Measurements from ENCODE around the gene AKR1D1.

AKR1D1 gene

GRCh38 chr7:138151731-138152577 lies 75.7 kb downstream of the AKR1D1 start:
- no peak for DNase-seq (ENCODE audit: low spot score)
- WGBS, 2 donors (ENCODE audit: extremely low coverage in 2 of 2, insufficient read length in 2 of 2, insufficient replicate concordance in 1 of 2) = no CpG with 5 or more reads among the region's 4 CpGs
- H3K27ac ChIP-seq (replicated peaks; ENCODE audit: low read length) = no peak overlapping the region

GRCh38 chr7:138154661-138155060 lies 78.4 kb downstream of the AKR1D1 start:
- Histone ChIP-seq H3K14ac (ENCODE audit: low read length) (no peak overlapping the region), H3K18ac (ENCODE audit: low read length) (no peak overlapping the region), H3K27me3 (ENCODE audit: control insufficient read depth in 3 of 3, insufficient read depth in 3 of 3, low read depth in 1 of 3, low read length in 3 of 3) (no peaks in the 10 kb centered on the region), H3K36me3 (replicated peaks in 1 of 2; ENCODE audit: control insufficient read depth in 2 of 2, insufficient read depth in 2 of 2, low read length in 2 of 2) (no peaks in the 10 kb centered on the region), H4K8ac (ENCODE audit: low read depth, low read length) (no peak overlapping the region), H3K4ac (ENCODE audit: low read length) (no peak overlapping the region), H2AK5ac (ENCODE audit: low read depth, low read length) (no peak overlapping the region), H3K4me2 (ENCODE audit: insufficient read depth, low read length, poor library complexity, severe bottlenecking) (no peak overlapping the region), H2AFZ (ENCODE audit: low read length) (no peak overlapping the region), H2BK120ac (ENCODE audit: low read depth, low read length) (no peak overlapping the region), H3K79me1 (ENCODE audit: low read depth, low read length) (no peaks in the 10 kb centered on the region), H2BK15ac (ENCODE audit: low read length) (no peak overlapping the region), H3K23ac (ENCODE audit: low read depth, low read length, poor library complexity) (no peak overlapping the region), H3K4me1 (ENCODE audit: control insufficient read depth in 2 of 2, insufficient read depth in 1 of 2, low read depth in 1 of 2, low read length in 2 of 2) (peaks cover 0 to 1% of the 10 kb centered on the region in 2 donors), H3K9me3 (replicated peaks in 1 of 2; ENCODE audit: control insufficient read depth in 2 of 2, insufficient read depth in 1 of 2, low read depth in 1 of 2, low read length in 2 of 2) (no peaks in the 10 kb centered on the region), H2BK12ac (ENCODE audit: low read length) (no peak overlapping the region), H3K27ac (replicated peaks; ENCODE audit: low read length) (no peak overlapping the region), H4K91ac (ENCODE audit: low read depth, low read length, poor library complexity) (no peak overlapping the region), H3K4me3 (ENCODE audit: low read length in 2 of 2) (no peak overlapping the region), H2BK5ac (ENCODE audit: low read length) (no peak overlapping the region), H3K9ac (ENCODE audit: low read depth, low read length, poor library complexity) (no peak overlapping the region)
- no peak for DNase-seq (ENCODE audit: low spot score)
- WGBS, 2 donors (ENCODE audit: extremely low coverage in 2 of 2, insufficient read length in 2 of 2, insufficient replicate concordance in 1 of 2) = no CpG with 5 or more reads among the region's 3 CpGs

More at GRCh38 chr7:138151731-138152577, 75.7 kb downstream of the AKR1D1 start:
- Histone ChIP-seq H2BK5ac (ENCODE audit: low read length) (no peak overlapping the region), H3K4me1 (ENCODE audit: control insufficient read depth in 2 of 2, insufficient read depth in 1 of 2, low read depth in 1 of 2, low read length in 2 of 2) (no peaks in the 10 kb centered on the region), H4K8ac (ENCODE audit: low read depth, low read length) (no peak overlapping the region), H2AK5ac (ENCODE audit: low read depth, low read length) (no peak overlapping the region), H3K27me3 (ENCODE audit: control insufficient read depth in 3 of 3, insufficient read depth in 3 of 3, low read depth in 1 of 3, low read length in 3 of 3) (no peaks in the 10 kb centered on the region), H2BK120ac (ENCODE audit: low read depth, low read length) (no peak overlapping the region), H3K4ac (ENCODE audit: low read length) (no peak overlapping the region), H3K36me3 (replicated peaks in 1 of 2; ENCODE audit: control insufficient read depth in 2 of 2, insufficient read depth in 2 of 2, low read length in 2 of 2) (no peaks in the 10 kb centered on the region), H2BK15ac (ENCODE audit: low read length) (no peak overlapping the region), H3K18ac (ENCODE audit: low read length) (no peak overlapping the region), H3K9me3 (replicated peaks in 1 of 2; ENCODE audit: control insufficient read depth in 2 of 2, insufficient read depth in 1 of 2, low read depth in 1 of 2, low read length in 2 of 2) (no peaks in the 10 kb centered on the region), H3K79me1 (ENCODE audit: low read depth, low read length) (no peaks in the 10 kb centered on the region), H3K4me2 (ENCODE audit: insufficient read depth, low read length, poor library complexity, severe bottlenecking) (no peak overlapping the region), H2AFZ (ENCODE audit: low read length) (no peak overlapping the region), H2BK12ac (ENCODE audit: low read length) (no peak overlapping the region), H4K91ac (ENCODE audit: low read depth, low read length, poor library complexity) (no peak overlapping the region), H3K9ac (ENCODE audit: low read depth, low read length, poor library complexity) (no peak overlapping the region), H3K14ac (ENCODE audit: low read length) (no peak overlapping the region), H3K4me3 (ENCODE audit: low read length in 2 of 2) (no peak overlapping the region), H3K23ac (ENCODE audit: low read depth, low read length, poor library complexity) (no peak overlapping the region)

GRCh38 chr7:138157702-138158101 lies 81.4 kb downstream of the AKR1D1 start:
- no peak overlapping the region for H3K18ac ChIP-seq (ENCODE audit: low read length)
- no peak overlapping the region for H3K9ac ChIP-seq (ENCODE audit: low read depth, low read length, poor library complexity)
- H2BK15ac ChIP-seq (ENCODE audit: low read length) = no peak overlapping the region
- H4K8ac ChIP-seq (ENCODE audit: low read depth, low read length) = no peak overlapping the region
- no peak overlapping the region for H3K4me3 ChIP-seq (ENCODE audit: low read length in 2 of 2)
- no peak overlapping the region for H3K4ac ChIP-seq (ENCODE audit: low read length)
- H3K4me1 ChIP-seq (ENCODE audit: control insufficient read depth in 2 of 2, insufficient read depth in 1 of 2, low read depth in 1 of 2, low read length in 2 of 2) = peaks cover 3 to 8% of the 10 kb centered on the region in 2 donors
- no peak overlapping the region for H2BK12ac ChIP-seq (ENCODE audit: low read length)
- DNase-seq (ENCODE audit: low spot score) = no peak
- H2BK120ac ChIP-seq (ENCODE audit: low read depth, low read length) = no peak overlapping the region
- H3K27ac ChIP-seq (replicated peaks; ENCODE audit: low read length) = no peak overlapping the region
- no peak overlapping the region for H3K4me2 ChIP-seq (ENCODE audit: insufficient read depth, low read length, poor library complexity, severe bottlenecking)
- H4K91ac ChIP-seq (ENCODE audit: low read depth, low read length, poor library complexity) = no peak overlapping the region
- no peaks in the 10 kb centered on the region for H3K27me3 ChIP-seq (ENCODE audit: control insufficient read depth in 3 of 3, insufficient read depth in 3 of 3, low read depth in 1 of 3, low read length in 3 of 3)
- H3K79me1 ChIP-seq (ENCODE audit: low read depth, low read length) = no peaks in the 10 kb centered on the region
- no peak overlapping the region for H2AFZ ChIP-seq (ENCODE audit: low read length)
- H3K23ac ChIP-seq (ENCODE audit: low read depth, low read length, poor library complexity) = no peak overlapping the region
- no peak overlapping the region for H2AK5ac ChIP-seq (ENCODE audit: low read depth, low read length)
- H2BK5ac ChIP-seq (ENCODE audit: low read length) = no peak overlapping the region
- H3K9me3 ChIP-seq (replicated peaks in 1 of 2; ENCODE audit: control insufficient read depth in 2 of 2, insufficient read depth in 1 of 2, low read depth in 1 of 2, low read length in 2 of 2) = peaks cover 0 to under 1% of the 10 kb centered on the region in 2 donors
- H3K14ac ChIP-seq (ENCODE audit: low read length) = no peak overlapping the region
- no CpG with 5 or more reads among the region's 4 CpGs for WGBS, 2 donors (ENCODE audit: extremely low coverage in 2 of 2, insufficient read length in 2 of 2, insufficient replicate concordance in 1 of 2)
- H3K36me3 ChIP-seq (replicated peaks in 1 of 2; ENCODE audit: control insufficient read depth in 2 of 2, insufficient read depth in 2 of 2, low read length in 2 of 2) = no peaks in the 10 kb centered on the region

GRCh38 chr7:138158739-138159528 lies 82.7 kb downstream of the AKR1D1 start:
- H3K18ac ChIP-seq (ENCODE audit: low read length) = no peak overlapping the region
- no peak overlapping the region for H3K23ac ChIP-seq (ENCODE audit: low read depth, low read length, poor library complexity)
- no peaks in the 10 kb centered on the region for H3K27me3 ChIP-seq (ENCODE audit: control insufficient read depth in 3 of 3, insufficient read depth in 3 of 3, low read depth in 1 of 3, low read length in 3 of 3)
- H2BK15ac ChIP-seq (ENCODE audit: low read length) = no peak overlapping the region
- H3K9ac ChIP-seq (ENCODE audit: low read depth, low read length, poor library complexity) = no peak overlapping the region
- no peak overlapping the region for H2BK120ac ChIP-seq (ENCODE audit: low read depth, low read length)
- peak overlapping the region; percentile 10 for H2AFZ ChIP-seq (ENCODE audit: low read length)
- peaks cover 3 to 8% of the 10 kb centered on the region in 2 donors for H3K4me1 ChIP-seq (ENCODE audit: control insufficient read depth in 2 of 2, insufficient read depth in 1 of 2, low read depth in 1 of 2, low read length in 2 of 2)
- H3K36me3 ChIP-seq (replicated peaks in 1 of 2; ENCODE audit: control insufficient read depth in 2 of 2, insufficient read depth in 2 of 2, low read length in 2 of 2) = no peaks in the 10 kb centered on the region
- H3K4me2 ChIP-seq (ENCODE audit: insufficient read depth, low read length, poor library complexity, severe bottlenecking) = no peak overlapping the region
- no CpG with 5 or more reads among the region's 6 CpGs for WGBS, 2 donors (ENCODE audit: extremely low coverage in 2 of 2, insufficient read length in 2 of 2, insufficient replicate concordance in 1 of 2)
- H4K91ac ChIP-seq (ENCODE audit: low read depth, low read length, poor library complexity) = peak overlapping the region; percentile 26
- H3K4ac ChIP-seq (ENCODE audit: low read length) = no peak overlapping the region
- no peak overlapping the region for H3K4me3 ChIP-seq (ENCODE audit: low read length in 2 of 2)
- H2BK5ac ChIP-seq (ENCODE audit: low read length) = no peak overlapping the region
- H2BK12ac ChIP-seq (ENCODE audit: low read length) = no peak overlapping the region
- H3K9me3 ChIP-seq (replicated peaks in 1 of 2; ENCODE audit: control insufficient read depth in 2 of 2, insufficient read depth in 1 of 2, low read depth in 1 of 2, low read length in 2 of 2) = peaks cover 0 to 13% of the 10 kb centered on the region in 2 donors
- H3K79me1 ChIP-seq (ENCODE audit: low read depth, low read length) = no peaks in the 10 kb centered on the region
- H2AK5ac ChIP-seq (ENCODE audit: low read depth, low read length) = no peak overlapping the region
- no peak overlapping the region for H4K8ac ChIP-seq (ENCODE audit: low read depth, low read length)
- DNase-seq (ENCODE audit: low spot score) = no peak
- no peak overlapping the region for H3K14ac ChIP-seq (ENCODE audit: low read length)
- no peak overlapping the region for H3K27ac ChIP-seq (replicated peaks; ENCODE audit: low read length)
